ENCODE data around the gene KRTAP19-2.

KRTAP19-2 gene, protein sequence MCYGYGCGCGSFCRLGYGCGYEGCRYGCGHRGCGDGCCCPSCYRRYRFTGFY

DNA sequence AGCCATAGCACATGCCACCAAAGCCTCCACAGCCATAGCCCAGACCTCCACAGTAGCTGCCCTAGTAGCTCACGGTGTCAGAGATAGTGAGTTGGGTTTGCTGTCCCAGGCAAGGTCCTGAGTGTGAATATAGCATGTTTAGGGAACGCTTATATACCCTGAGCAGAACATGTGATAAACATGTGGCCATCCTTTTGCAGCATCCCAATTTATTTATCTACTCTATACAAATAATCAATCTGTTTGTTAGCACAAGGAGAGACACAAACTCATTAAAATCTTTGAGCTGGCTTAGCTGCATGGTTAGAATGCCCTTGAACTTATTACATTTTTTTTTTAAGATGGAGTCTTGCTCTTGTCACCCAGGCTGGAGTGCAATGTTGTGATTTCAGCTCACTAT lies at the start of gene KRTAP19-2:
TSS of gene KRTAP19-2 (minus strand) at position 101 of the 400 bp plus-strand sequence. CDS start at position 13, 88 bp downstream.
- DNase-seq = no peak

DNA sequence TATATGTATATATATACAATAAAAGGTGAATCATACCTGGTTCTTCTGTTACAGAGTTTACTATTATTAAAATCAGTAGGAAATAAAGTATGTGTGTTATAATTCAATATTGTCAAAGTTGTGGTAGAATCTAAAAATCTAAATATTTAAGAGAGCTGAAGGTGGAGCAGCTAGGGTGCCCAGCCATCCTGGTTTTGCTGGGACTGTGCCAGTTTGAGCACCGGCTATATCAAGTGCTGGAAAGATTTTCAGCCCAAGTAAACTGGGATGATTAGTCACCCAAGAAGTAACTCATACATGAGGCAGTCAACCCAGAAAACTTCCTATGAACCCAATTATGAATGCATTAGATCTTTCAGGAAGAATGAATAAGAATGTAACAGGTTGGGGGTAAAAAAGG lies 31.6 kb upstream of the KRTAP19-2 start:
- DNase-seq = no peak

DNA sequence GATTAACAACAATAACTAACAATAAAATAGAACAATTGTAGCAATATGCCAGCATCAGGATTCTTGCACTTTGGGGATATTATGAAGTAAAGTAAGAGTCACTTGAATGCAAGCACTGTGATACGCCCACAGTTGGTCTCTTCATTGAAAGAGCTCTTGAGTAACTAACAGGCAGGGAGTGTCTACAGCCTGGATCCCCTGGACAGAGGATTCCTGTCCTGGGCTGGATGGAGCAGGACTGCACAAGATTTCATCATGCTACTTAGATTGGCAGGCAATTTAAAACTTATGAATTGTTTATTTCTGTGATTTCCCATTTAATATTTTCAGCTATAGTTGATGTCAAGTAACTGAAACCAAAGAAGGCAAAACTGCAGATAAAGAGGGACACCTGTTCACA lies 28.4 kb upstream of the KRTAP19-2 start:
- no peak for DNase-seq

DNA sequence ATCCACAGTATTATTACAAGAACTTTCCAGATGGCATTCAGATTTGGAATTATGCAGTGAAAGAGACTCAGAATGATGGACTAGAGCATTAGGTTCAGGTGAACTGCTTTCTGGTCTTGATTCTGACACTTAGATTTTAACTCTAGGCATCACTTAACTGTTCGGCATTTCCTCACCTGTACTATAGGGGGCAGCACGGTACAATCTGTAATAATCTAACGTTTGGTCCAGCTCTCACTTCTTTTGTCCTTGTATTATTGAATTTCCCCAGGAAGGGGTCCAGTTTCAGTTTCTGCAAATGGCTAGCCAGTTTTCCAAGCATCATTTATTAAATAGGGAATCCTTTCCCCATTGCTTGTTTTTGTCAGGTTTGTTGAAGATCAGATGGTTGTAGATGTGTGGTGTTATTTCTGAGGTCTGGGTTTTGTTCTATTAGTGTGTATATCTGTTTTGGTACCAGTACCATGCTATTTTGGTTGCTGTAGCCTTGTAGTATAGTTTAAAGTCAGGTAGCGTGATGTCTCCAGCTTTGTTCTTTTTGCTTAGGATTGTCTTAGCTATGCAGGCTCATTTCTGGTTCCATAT lies 18.5 kb upstream of the KRTAP19-2 start:
- peak; percentile 0 for DNase-seq

DNA sequence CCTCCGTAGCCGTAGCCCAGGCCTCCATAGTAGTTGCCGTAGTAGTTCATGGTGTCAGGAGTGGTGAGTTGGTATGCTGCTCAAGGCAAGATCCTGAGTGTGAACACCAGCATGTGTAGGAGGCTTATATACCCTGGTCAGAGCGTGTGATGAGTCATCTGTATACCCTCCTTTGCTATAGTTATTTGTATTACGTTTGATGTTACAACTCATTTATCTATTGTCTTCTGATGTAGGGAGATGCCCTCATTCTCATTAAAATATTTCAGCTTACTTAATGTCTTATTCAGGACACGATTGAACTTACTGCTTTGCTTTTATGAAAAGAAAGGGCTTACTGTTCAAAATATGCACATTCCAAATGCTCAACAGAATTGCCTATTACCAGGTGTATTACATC lies 14.8 kb upstream of the KRTAP19-2 start, which contains the start of gene KRTAP19-5:
TSS of gene KRTAP19-5 (minus strand) at position 101 of the 400 bp plus-strand sequence. CDS start at position 50, 51 bp downstream.
- no peak for DNase-seq

DNA sequence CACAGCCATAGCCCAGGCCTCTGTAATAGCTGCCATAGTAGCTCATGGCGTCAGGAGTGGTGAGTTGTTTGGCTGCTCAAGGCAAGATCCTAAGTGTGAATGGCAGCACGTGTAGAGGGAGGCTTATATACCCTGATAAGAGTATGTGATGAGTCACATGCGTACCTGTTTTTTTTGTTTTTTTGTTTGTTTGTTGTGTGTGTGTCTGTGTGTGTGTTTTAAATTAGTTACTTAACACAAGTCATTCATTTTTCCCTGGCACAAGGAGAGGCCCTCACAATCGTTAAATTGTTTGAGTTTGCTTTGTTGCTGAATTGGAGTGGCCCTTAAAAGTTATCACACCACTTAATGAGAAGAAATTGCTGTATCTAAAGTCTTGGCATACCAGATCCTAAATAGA lies 9.8 kb upstream of the KRTAP19-2 start, which contains the start of gene KRTAP19-4:
TSS of gene KRTAP19-4 (minus strand) at position 101 of the 400 bp plus-strand sequence. CDS start at position 46, 55 bp downstream.
- no peak for DNase-seq

DNA sequence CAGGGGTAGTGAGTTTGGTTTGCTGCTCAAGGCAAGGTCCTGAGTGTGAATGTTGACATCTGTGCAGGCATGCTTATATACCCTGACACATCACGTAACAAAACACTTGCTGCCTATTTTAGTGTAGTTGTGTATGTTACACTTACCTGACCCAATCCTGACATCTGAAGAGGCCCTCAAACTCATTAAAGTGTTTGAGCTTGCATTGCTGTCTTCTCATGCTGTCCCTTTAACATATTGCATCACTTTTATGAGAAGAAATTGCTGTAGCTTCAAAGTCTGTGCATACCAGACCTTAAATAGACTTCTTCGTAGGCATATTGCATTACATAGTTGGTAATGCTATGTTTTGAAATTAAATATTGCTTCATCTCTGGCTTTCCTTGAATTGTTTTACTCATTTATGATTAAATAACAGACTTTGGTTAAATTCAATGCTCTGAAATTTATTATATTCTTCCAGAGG lies 4.8 kb upstream of the KRTAP19-2 start, which contains the start of gene KRTAP19-3:
TSS of gene KRTAP19-3 (minus strand) at position 51 of the 466 bp plus-strand sequence. CDS start 56 bp downstream, outside the sequence.
- no peak for DNase-seq

DNA sequence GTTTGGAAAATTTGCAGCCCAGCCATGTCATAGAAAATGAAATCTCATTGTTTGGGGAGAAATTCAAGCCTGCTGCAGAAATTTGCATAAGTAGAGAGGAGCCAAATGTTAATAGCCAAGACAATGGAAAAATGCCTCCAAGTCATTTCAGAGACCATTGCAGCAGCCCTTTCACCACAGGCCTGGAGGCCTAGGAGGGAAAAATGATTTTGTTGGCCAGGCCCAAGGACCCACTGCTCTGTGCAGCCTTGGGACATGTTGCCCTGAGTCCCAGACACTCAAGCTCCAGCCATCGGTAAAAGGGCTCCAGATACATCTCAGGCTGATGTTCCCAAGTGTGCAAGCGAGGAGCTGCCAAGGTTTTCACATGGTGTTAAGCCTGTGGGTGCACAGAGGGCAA lies 1.1 kb downstream of the KRTAP19-2 start:
- DNase-seq = no peak

DNA sequence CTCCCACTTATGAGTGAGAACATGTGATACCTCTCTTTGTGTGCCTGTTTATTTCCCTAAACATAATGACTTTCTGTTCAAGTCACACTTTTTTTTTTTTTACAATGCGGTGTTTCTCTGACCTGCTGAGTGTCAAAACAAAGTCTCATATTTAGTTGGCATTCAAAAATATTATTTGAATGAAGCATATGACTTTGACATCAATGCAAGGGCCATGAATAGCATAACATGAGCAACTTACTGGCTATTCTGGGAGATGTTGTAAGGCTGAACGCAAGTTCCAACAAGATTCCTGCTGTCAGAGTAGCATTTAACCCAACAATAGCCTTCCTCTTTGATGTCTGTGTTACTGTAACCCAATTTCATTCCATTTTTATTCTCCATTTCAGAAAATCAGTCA lies 5.1 kb downstream of the KRTAP19-2 start:
- no peak for DNase-seq

DNA sequence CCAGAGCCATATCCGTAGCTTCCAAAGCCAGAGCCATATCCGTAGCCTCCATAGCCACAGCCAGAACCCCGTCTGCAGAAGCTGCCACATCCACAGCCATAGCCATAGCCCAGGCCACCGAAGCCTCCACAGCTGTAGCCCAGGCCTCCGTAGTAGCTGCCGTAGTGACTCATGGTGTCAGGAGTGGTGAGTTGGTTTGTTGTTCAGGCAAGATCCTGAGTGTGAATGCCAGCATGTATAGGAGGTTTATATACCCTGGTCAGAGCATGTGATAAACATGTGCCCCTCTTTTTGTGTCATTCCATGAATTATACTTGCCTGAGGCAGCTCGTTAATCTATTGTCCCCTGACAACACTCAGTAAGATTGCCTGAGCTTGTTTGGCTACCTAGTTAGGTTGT lies 7.1 kb downstream of the KRTAP19-2 start, which contains the start of gene KRTAP19-1:
TSS of gene KRTAP19-1 (minus strand) at position 223 of the 400 bp plus-strand sequence. CDS start at position 173, 50 bp downstream.
- no peak for DNase-seq

DNA sequence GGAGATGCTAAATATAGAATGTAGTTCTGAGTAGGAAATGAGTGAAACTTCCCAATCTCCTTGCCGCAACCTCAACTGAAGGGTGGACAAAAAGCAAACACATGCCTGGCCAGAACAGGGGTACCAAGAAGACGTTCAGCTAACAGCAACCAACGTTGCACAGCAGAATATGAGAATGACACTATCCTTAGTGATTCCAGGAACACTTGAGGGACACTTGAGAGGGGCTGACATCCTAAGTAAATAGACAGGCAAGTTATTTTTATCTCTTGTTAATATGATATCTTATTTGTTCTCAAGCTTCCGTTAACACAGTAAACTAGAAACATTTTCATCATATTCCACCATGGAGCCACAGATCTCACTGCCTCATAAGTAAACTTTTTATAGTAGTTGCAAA lies 8.0 kb downstream of the KRTAP19-2 start:
- no peak for DNase-seq

DNA sequence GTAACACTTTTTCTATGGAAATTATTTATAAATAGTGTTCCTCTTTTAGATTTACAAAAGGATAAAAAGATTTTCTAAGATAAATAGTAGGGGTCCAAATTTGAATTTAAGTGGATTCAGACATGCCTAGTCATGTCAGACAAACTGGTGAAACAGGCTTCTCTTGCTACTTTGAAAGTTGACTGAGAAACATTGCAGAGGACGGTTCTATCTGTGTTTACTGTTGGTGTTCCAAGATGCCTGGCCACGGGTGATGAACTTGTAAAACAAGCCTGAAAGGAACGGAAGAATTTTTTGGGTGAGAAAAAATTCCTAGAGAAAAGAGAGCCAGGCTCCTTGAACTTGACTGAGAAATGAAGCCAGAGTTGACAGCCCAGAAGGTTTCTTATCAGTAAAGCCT lies 9.2 kb downstream of the KRTAP19-2 start:
- DNase-seq = no peak

DNA sequence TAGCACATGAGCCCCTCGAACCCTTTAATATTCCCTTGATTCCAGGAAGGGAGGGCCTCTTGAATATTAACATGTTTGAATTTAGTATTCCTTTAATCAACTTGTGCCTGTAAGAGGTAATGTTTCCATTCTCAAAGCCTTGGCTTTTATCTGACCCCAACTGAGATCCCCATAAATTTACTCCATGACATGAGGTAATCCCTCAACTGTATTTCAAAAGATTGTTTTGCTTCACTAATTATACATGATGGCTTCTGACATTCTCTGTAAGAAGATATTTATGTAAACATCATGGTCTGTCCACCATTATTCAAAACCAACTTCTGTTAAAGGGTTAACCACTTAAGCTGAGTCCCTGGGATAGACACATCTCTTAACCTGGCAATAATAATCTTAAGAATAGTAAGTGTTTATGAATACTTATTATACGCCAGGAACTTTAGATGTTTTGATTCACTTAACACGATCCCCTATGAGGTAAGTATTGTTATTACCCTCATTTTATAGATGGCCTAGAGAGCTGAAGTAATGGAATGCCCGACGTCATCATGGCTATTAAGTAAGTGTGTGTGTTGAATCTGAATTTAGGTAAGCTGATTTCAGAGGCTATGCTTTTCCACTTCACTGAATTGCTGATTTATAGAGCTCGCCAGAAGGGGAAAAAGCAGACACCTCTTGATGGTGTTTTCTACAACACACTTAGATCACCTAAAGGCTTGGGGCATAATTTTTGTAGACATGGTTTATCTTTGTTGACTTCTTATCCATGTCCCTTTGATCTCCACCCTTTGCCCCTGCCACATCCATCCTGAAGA lies 18.1 kb downstream of the KRTAP19-2 start:
- DNase-seq = no peak

DNA sequence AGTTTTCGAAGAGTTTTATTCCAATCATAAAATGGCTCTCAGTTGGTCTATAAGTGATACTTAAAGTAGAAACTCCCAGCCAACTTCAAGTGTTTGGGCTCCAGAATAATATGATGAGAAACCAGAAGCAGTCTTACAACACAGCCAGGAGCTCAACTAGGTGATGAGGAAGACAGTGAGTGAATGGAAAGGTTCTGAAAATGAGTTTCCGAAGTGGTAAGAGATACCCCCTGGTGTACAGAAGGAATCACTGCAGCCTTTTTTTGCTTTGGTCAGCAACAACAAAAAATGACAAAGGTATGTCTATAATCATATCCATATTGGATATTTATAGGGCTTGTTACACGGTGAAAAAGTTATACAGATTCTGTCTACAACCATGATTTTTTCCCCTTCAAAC lies 23.5 kb downstream of the KRTAP19-2 start:
- DNase-seq = no peak

DNA sequence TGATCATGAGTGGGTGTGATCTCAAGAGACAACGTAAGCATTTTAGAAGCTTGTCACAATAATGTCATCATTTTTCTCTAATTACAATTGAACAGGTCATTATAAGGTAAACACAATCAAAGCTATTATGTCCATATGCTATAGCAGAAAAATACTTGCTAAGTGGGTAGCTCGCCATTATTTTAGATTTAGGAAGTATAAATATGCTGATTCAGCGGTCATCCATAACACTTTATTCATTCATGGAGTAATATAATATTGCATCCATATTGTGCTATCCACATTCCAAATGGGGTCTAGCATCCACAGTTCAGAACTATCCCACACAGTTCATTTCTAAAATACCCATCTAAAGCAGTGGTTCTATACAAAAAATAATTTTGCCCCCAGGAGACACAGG lies 38.7 kb downstream of the KRTAP19-2 start:
- DNase-seq = no peak

DNA sequence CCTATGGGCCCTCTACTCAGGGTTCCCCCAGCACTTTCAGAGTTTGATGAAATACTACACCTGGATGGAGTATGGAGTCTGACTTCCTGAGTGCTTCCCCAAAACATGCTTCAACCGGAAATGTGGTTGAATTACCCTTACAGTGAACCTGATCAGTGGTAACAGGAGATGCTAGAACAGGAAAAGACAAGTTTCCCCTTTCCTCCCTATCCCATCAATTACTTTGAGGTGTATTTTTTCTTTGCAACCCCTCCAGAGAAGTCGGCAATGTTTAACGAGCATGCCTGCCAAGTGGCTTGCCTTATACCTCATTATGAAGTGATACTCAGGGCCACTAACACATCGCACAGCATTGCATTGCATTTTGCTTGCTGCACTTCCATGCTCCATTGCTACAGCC lies 40.2 kb downstream of the KRTAP19-2 start:
- DNase-seq = no peak

DNA sequence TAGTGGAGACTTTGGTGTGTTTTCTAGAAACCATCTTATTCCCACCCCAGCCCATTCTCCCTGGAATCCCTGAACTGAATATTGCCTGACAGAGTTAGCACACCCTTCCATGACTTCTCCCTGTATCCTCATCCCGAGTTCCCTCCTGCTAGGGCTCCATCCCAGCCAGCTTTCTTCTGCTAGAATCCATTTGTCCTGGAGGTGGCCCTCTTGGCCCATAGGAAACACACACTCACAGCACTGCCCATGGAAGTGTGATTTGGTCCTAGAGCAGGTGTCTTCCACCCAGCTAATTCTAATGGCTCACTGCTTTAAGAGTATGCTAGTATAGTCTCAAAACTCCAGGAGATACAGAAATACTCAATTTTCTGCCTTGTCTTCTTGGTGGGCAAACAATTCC lies 43.0 kb downstream of the KRTAP19-2 start:
- no peak for DNase-seq

DNA sequence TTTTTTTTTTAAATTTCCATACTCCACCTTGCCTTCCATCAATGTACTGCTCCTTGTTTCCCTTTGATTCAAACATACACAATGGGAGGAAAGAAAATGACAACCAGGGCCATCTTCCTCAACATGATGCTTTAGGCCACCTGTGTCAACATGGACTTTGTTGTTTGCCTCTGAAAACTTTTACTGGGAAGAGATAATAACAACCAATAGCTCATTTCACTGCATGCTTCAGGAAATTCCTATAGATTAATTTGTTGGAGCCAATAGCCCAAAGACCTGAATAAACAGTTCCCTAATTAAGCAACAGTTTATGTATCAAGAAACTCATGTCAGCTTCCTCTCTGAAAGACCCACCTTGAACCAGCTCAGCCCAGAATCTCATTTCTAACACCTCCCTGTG lies 44.0 kb downstream of the KRTAP19-2 start:
- no peak for DNase-seq

DNA sequence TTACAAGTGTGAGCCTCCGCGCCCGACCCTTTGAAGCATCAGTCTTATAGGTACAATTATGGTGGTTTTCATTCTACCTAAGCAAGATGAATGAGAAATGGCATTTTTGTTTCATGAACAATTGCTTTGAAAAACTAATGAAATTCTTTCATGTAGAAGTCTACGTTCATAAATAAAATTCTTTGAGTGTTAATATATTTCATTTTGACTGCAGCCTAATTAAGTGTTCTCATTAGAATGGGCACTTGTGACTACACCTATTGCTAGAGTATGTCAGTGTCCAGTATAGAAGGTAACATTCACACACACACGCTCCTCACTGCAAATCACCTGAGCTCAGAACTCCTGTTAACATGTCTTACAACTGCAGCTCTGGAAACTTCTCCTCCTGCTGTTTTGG lies 47.3 kb downstream of the KRTAP19-2 start, which contains the start of gene KRTAP15-1:
TSS of gene KRTAP15-1 (plus strand) at position 301 of the 400 bp plus-strand sequence. CDS start at position 354, 53 bp downstream.
- DNase-seq = no peak

Data from fibroblast of upper back skin (primary cell).